ENCODE data around the gene NUPR2.

GRCh38 chr7:56106108-56107073 is 9.8 kb downstream of the NUPR2 start, which contains the start of gene CHCHD2:
- TF ChIP-seq CTCF (IDR thresholded peaks at IDR 0.05; ENCODE audit: low read depth, low read length, poor library complexity, severe bottlenecking) = no peak
- no peak for TF ChIP-seq EZH2phosphoT487 (IDR thresholded peaks at IDR 0.05; ENCODE audit: borderline replicate concordance, low read length)

All from DOHH2 (cell line).